PFSK-1 (cell line): ENCODE results near the gene TMEM203.

Source experiments
- FOXP2 ChIP-seq: optimal IDR thresholded peaks from 2 replicates; pipeline ENCODE3; 2011; ENCODE audit warnings: borderline replicate concordance, control low read depth, inconsistent platforms; ENCODE audit not compliant: insufficient read depth; ENCODE audit errors: extremely low read length, extremely low read depth
- POLR2AphosphoS5 ChIP-seq: IDR thresholded peaks from 2 replicates; pipeline ENCODE4 v1.6.1; 2012; ENCODE audit warnings: low read depth, mild to moderate bottlenecking, control low read depth, low read length, moderate library complexity
- TAF1 ChIP-seq: IDR thresholded peaks from 2 replicates; pipeline ENCODE4 v1.6.1; 2012; ENCODE audit warnings: low read length, control low read depth, borderline replicate concordance; ENCODE audit not compliant: insufficient read depth

DNA sequence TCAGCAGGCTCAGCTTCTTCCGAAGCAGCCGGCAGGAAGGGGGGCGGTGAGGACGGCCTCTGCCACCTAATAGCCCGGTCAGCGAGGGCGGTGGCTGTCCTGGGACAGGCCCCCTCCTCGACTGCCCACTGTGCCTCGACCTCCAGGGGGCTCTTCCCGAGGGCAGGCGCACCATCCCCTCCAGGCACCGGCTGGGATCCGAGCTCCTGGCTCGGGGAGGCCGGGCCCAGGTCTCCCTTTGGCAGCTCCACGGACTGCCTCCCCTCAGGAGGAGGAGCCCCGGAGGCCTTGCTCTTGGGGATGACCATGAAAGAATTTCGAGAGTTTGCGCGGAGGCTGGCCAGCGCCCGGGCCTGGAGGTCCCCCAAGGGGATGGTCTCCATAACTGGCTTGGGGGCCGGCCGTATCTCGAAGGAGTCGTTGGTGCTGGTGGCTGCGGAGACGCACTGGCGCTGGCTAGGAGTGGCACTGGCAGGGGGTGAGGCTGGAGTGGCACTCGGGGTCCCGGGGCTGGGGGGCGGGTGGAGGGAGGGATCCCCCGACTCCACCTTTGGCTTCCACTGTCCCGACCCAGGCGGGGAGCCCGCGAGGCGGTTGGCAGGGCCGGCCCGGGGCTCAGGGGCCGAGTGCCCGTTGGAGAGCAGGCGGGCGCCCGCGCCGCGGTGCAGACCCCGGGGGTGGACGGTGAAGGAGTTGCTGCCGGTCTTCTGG is 5.9 kb downstream of the TMEM203 start:
- TF ChIP-seq TAF1 (no peak), POLR2AphosphoS5 (no peak), FOXP2 (no peak)
